ENCODE results near the gene POLR2J3.
"Not testable (repeated sequence)": the region's sequence is repeated elsewhere in the genome, so short reads cannot be mapped to it uniquely, and the experiment has no call there.

DNA sequence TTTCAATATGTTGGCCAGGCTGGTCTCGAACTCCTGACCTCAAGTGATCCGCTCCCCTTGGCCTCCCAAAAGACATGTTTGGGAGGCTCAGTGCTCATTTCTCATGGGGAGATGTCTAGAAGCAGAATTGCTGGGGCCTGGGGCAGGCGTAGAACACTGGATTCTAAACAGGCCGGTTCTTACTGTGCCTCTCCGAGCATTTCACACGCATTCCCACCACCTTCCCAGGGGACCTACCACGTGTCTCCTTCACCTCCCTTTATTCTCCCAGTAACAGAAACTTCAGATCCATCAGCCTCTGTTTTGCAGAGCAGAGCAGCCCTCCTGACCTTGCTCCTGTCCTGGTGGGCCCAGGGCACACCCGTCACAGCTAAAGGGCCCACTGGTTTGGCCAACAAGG, 45.2 kb downstream of the POLR2J3 start:
- TF ChIP-seq, protein P1, sequence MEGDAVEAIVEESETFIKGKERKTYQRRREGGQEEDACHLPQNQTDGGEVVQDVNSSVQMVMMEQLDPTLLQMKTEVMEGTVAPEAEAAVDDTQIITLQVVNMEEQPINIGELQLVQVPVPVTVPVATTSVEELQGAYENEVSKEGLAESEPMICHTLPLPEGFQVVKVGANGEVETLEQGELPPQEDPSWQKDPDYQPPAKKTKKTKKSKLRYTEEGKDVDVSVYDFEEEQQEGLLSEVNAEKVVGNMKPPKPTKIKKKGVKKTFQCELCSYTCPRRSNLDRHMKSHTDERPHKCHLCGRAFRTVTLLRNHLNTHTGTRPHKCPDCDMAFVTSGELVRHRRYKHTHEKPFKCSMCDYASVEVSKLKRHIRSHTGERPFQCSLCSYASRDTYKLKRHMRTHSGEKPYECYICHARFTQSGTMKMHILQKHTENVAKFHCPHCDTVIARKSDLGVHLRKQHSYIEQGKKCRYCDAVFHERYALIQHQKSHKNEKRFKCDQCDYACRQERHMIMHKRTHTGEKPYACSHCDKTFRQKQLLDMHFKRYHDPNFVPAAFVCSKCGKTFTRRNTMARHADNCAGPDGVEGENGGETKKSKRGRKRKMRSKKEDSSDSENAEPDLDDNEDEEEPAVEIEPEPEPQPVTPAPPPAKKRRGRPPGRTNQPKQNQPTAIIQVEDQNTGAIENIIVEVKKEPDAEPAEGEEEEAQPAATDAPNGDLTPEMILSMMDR (IDR thresholded peaks at IDR 0.05; ENCODE audit: borderline replicate concordance, extremely low read depth, low read length, poor library complexity, severe bottlenecking): not testable (repeated sequence)
- not testable (repeated sequence) for TF ChIP-seq EZH2 (IDR thresholded peaks at IDR 0.05; ENCODE audit: borderline replicate concordance, low read depth, low read length, severe bottlenecking)
